ENCODE data around the gene EML4. TPM values are rescaled to one million over a fixed set of nuclear protein-coding genes. Genes with fewer than 3 reads are reported as not detected.
A peak's percentile ranks its signal among the peaks of the same experiment; 100 is the strongest.

The EML4 gene
- polyA plus RNA-seq, 1 of the 3 experiments (the other 2 are of a cell fraction), result 35.0 TPM

DNA sequence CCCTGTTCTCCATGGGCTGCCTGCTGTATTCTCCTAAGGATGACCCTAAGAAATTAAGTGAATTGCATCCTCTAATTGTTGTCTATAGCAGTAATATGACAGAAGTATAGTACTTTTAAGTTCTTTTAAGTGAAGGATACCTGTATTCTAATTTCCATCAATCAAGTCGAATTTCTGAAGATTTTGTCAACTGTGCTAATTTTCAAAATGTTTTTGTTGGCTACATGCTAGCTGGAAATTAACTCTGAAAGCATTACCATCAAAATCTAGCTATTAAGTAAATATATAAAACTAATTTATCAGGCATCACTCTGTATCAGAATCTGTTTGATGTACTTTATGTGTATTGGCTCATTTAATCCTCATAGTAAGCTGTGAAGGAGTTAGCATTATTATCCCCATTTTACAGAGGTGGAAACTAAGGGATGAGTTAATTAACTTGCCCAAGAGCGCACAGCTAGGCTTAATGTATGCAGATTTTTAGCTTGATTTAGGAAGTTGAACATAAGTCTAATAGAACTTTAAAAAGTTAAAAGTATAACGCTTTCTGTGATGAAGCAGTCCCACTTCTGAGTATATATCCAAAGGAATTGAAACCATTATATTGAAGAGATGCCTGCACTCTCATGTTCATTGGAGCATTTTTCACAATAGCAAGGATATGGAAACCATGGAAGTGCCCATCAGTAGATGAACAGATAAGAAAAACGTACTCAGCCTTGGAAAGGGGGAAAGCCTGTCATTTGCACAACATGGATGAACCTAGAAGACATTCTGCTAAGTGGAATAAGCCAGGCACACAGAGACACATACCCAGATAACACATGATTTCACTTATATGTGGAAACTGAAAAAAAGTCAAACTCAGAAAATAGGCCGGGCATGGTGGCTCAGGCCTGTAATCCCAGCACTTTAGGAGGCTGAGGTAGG lies 32.0 kb downstream of the EML4 start (continued):
- TF ChIP-seq FOXM1 (IDR thresholded peaks at IDR 0.05; ENCODE audit: low read depth) (no peak), MXI1 (IDR thresholded peaks at IDR 0.05; ENCODE audit: low read depth, low read length) (peak; percentile 49; the same call in 1 of the 2 replicates)

DNA sequence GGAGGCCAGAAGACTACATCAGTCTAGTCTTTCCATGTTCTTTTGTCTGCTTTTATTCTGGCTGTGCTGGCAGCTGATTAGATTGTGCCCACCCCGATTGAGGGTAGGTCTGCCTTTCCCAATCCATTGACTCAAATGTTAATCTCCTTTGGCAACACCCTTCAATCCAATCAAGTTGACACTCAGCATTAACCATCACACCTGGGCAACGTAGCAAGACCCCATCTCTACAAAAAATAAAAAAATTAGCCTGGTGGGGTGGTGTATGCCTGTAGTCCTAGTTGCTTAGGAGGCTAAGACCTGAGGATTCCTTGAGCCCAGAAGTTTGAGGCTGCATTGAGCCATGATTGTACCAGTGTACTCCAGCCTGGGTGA lies 33.5 kb downstream of the EML4 start:
- 95% methylated on average over 2 of the region's 2 CpGs for WGBS (ENCODE audit: low lambda C conversion rate)
- Histone ChIP-seq H3K9me2 (no peaks in the 10 kb centered on the region), H3K9me3 (no peaks in the 10 kb centered on the region), H3K4me3 (ENCODE audit: low read depth in 2 of 2, low read length in 1 of 2) (no peak overlapping the region), H3K79me2 (ENCODE audit: insufficient read depth) (peaks cover 88% of the 10 kb centered on the region), H3K36me3 (replicated peaks in 1 of 2; ENCODE audit: control insufficient read depth in 1 of 2, insufficient read depth in 2 of 2, low read length in 1 of 2) (no peaks in the 10 kb centered on the region), H3K4me1 (ENCODE audit: control insufficient read depth in 1 of 2, insufficient read depth in 2 of 2, low read depth in 1 of 2, low read length in 1 of 2) (peaks cover 0 to 20% of the 10 kb centered on the region in 2 experiments; a peak in 2 of 4 replicates), H3K27ac (ENCODE audit: low read depth in 2 of 2, low read length in 1 of 2) (no peak overlapping the region), H3K4me2 (no peak overlapping the region), H3F3A (replicated peaks; ENCODE audit: insufficient read depth) (peaks cover 24% of the 10 kb centered on the region), H4K20me1 (ENCODE audit: insufficient read depth) (peaks cover 7% of the 10 kb centered on the region; the same call in 1 of the 2 replicates), H2AFZ (ENCODE audit: low read depth) (no peak overlapping the region), H3K9ac (no peak overlapping the region), H3K27me3 (ENCODE audit: insufficient read depth) (no peaks in the 10 kb centered on the region)
- ChIA-PET POLR2A (no interaction called here), CTCF (interaction anchor here (1.3 kb wide), 1 partner anchor 115 kb away, joined by 4 read pairs; no protein-coding TSS in a partner anchor)
- DNase-seq, result no peak
- TF ChIP-seq TEAD4 (IDR thresholded peaks at IDR 0.05; ENCODE audit: borderline replicate concordance, insufficient read depth), result no peak
- TF ChIP-seq JUND (IDR thresholded peaks at IDR 0.05), result no peak
- TF ChIP-seq MXI1 (IDR thresholded peaks at IDR 0.05; ENCODE audit: low read depth, low read length), result no peak
- TF ChIP-seq FOXJ3 (CRISPR knock-in tag; IDR thresholded peaks at IDR 0.05), result no peak
- TF ChIP-seq EP300 (IDR thresholded peaks at IDR 0.05; ENCODE audit: borderline replicate concordance in 1 of 2, low read depth in 1 of 2, low read length in 1 of 2), result no peak
- TF ChIP-seq TCF12 (IDR thresholded peaks at IDR 0.05), result no peak
- no peak for TF ChIP-seq POLR2AphosphoS5 (IDR thresholded peaks at IDR 0.05; ENCODE audit: low read depth, low read length)
- TF ChIP-seq RCOR1 (IDR thresholded peaks at IDR 0.05; ENCODE audit: low read length), result no peak
- TF ChIP-seq FOSL2 (IDR thresholded peaks at IDR 0.05; ENCODE audit: borderline replicate concordance, low read depth), result no peak
- TF ChIP-seq, protein P1, sequence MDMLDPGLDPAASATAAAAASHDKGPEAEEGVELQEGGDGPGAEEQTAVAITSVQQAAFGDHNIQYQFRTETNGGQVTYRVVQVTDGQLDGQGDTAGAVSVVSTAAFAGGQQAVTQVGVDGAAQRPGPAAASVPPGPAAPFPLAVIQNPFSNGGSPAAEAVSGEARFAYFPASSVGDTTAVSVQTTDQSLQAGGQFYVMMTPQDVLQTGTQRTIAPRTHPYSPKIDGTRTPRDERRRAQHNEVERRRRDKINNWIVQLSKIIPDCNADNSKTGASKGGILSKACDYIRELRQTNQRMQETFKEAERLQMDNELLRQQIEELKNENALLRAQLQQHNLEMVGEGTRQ (IDR thresholded peaks at IDR 0.05; ENCODE audit: borderline replicate concordance, low read depth, low read length), result no peak
- TF ChIP-seq, protein P2, sequence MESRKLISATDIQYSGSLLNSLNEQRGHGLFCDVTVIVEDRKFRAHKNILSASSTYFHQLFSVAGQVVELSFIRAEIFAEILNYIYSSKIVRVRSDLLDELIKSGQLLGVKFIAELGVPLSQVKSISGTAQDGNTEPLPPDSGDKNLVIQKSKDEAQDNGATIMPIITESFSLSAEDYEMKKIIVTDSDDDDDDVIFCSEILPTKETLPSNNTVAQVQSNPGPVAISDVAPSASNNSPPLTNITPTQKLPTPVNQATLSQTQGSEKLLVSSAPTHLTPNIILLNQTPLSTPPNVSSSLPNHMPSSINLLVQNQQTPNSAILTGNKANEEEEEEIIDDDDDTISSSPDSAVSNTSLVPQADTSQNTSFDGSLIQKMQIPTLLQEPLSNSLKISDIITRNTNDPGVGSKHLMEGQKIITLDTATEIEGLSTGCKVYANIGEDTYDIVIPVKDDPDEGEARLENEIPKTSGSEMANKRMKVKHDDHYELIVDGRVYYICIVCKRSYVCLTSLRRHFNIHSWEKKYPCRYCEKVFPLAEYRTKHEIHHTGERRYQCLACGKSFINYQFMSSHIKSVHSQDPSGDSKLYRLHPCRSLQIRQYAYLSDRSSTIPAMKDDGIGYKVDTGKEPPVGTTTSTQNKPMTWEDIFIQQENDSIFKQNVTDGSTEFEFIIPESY (IDR thresholded peaks at IDR 0.05; ENCODE audit: borderline replicate concordance, low read depth), result no peak
- TF ChIP-seq SMC3 (IDR thresholded peaks at IDR 0.05; ENCODE audit: low read depth, low read length), result no peak
- TF ChIP-seq YY1 (IDR thresholded peaks at IDR 0.05; ENCODE audit: low read depth), result no peak
- TF ChIP-seq RXRA (IDR thresholded peaks at IDR 0.05; ENCODE audit: borderline replicate concordance, low read depth), result no peak
- TF ChIP-seq, protein P3, sequence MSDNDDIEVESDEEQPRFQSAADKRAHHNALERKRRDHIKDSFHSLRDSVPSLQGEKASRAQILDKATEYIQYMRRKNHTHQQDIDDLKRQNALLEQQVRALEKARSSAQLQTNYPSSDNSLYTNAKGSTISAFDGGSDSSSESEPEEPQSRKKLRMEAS (IDR thresholded peaks at IDR 0.05; ENCODE audit: low read depth), result no peak
- TF ChIP-seq, protein P4, sequence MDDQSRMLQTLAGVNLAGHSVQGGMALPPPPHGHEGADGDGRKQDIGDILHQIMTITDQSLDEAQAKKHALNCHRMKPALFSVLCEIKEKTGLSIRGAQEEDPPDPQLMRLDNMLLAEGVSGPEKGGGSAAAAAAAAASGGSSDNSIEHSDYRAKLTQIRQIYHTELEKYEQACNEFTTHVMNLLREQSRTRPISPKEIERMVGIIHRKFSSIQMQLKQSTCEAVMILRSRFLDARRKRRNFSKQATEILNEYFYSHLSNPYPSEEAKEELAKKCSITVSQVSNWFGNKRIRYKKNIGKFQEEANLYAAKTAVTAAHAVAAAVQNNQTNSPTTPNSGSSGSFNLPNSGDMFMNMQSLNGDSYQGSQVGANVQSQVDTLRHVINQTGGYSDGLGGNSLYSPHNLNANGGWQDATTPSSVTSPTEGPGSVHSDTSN (IDR thresholded peaks at IDR 0.05), result no peak
- TF ChIP-seq RFX5 (IDR thresholded peaks at IDR 0.05; ENCODE audit: low read length), result no peak
- TF ChIP-seq NFIC (IDR thresholded peaks at IDR 0.05; ENCODE audit: borderline replicate concordance), result no peak
- TF ChIP-seq MEF2A (IDR thresholded peaks at IDR 0.05; ENCODE audit: borderline replicate concordance, low read depth), result no peak

Data from SK-N-SH (cell line).